Activated CD4-positive, CD25-positive, alpha-beta regulatory T cell treated with anti-CD3 and anti-CD28 coated beads, Interleukin-2, amount 50 U/mL, for 16 hours (primary cell): Measurements from ENCODE around the gene RGS7.
"Not testable (repeated sequence)": the region's sequence is repeated elsewhere in the genome, so short reads cannot be mapped to it uniquely, and the experiment has no call there.

Experiments used
- DNase-seq: peaks from one replicate; pipeline ENCODE4 v3.0.0-alpha.2; 2020; ENCODE audit warnings: low read depth, low spot score

Gene RGS7

GRCh38 chr1:241272828-241273227, 84.2 kb downstream of the RGS7 start:
- DNase-seq, result no peak

- DNase-seq, result no peak
Measured at GRCh38 chr1:241271427-241271826, 85.6 kb downstream of the RGS7 start.

GRCh38 chr1:241270016-241270415, 87.0 kb downstream of the RGS7 start:
- DNase-seq, result no peak

- DNase-seq, result no peak
Measured at GRCh38 chr1:241269116-241269515, 87.9 kb downstream of the RGS7 start.

- no peak for DNase-seq
Measured at GRCh38 chr1:241266121-241266520, 90.9 kb downstream of the RGS7 start.

GRCh38 chr1:241265428-241265827, 91.6 kb downstream of the RGS7 start:
- DNase-seq, result no peak

GRCh38 chr1:241263346-241263745, 93.7 kb downstream of the RGS7 start:
- DNase-seq, result no peak

- no peak for DNase-seq
Measured at GRCh38 chr1:241253471-241253870, 103.5 kb downstream of the RGS7 start.

GRCh38 chr1:241250465-241250864, 106.5 kb downstream of the RGS7 start:
- no peak for DNase-seq

GRCh38 chr1:241240069-241240468, 116.9 kb downstream of the RGS7 start:
- no peak for DNase-seq

- no peak for DNase-seq
Measured at GRCh38 chr1:241237873-241238272, 119.1 kb downstream of the RGS7 start.

- no peak for DNase-seq
Measured at GRCh38 chr1:241235256-241235897, 121.6 kb downstream of the RGS7 start.

- DNase-seq, result no peak
Measured at GRCh38 chr1:241229711-241230110, 127.3 kb downstream of the RGS7 start.

GRCh38 chr1:241229216-241229615, 127.8 kb downstream of the RGS7 start:
- no peak for DNase-seq

- DNase-seq, result no peak
Measured at GRCh38 chr1:241228339-241228738, 128.7 kb downstream of the RGS7 start.

GRCh38 chr1:241225741-241226140, 131.3 kb downstream of the RGS7 start:
- no peak for DNase-seq

- not testable (repeated sequence) for DNase-seq
Measured at GRCh38 chr1:241224189-241224588, 132.8 kb downstream of the RGS7 start.

- not testable (repeated sequence) for DNase-seq
Measured at GRCh38 chr1:241222813-241223212, 134.2 kb downstream of the RGS7 start.

- no peak for DNase-seq
Measured at GRCh38 chr1:241221319-241221718, 135.7 kb downstream of the RGS7 start.

- not testable (repeated sequence) for DNase-seq
Measured at GRCh38 chr1:241220913-241221312, 136.1 kb downstream of the RGS7 start.

- no peak for DNase-seq
Measured at GRCh38 chr1:241219449-241219848, 137.6 kb downstream of the RGS7 start.

- no peak for DNase-seq
Measured at GRCh38 chr1:241217516-241217915, 139.5 kb downstream of the RGS7 start.

- no peak for DNase-seq
Measured at GRCh38 chr1:241215683-241216082, 141.3 kb downstream of the RGS7 start.

- DNase-seq, result no peak
Measured at GRCh38 chr1:241215203-241215602, 141.8 kb downstream of the RGS7 start.
